ENCODE data around the gene C1QL1. TPM values are rescaled to one million over a fixed set of nuclear protein-coding genes. Genes with fewer than 3 reads are reported as not detected.

C1QL1 gene
- total RNA-seq, 1 donor from 2014 or later = 37.0 TPM

- Mint-ChIP-seq H3K4me3 (ENCODE audit: low read depth) (no peak overlapping the region), H3K36me3 (ENCODE audit: insufficient read depth) (peaks cover 8% of the 10 kb centered on the region)
- no peak for TF ChIP-seq CTCF (IDR thresholded peaks at IDR 0.05; ENCODE audit: unreplicated experiment)
These were observed 40.0 kb downstream of the C1QL1 start for GRCh38 chr17:44928136-44928535.

DNA sequence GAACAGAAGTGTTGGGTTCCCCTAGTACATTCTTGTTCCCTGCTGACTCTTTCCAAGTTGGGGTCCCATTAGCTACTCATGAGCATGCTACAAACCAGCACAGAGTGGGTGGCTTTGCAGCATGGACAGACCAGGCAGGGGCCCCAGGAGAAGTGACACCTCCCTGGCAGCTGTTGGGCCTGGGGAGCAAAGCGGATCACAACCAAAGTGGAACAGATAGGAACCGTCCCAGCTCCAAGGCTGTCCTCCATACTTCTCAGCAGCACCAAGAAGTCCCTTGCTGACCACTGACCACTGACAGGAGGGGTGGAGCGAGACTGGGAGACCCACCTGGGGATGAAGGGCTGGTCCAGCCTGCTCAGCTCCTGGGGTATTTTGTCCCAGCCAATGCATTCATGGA is 40.4 kb downstream of the C1QL1 start:
- H3K4me3 Mint-ChIP-seq (ENCODE audit: low read depth) = no peak overlapping the region
- DNase-seq (ENCODE audit: low spot score, unreplicated experiment) = no peak
- no peak overlapping the region for H3K27ac Mint-ChIP-seq
- no peak for TF ChIP-seq CTCF (IDR thresholded peaks at IDR 0.05; ENCODE audit: unreplicated experiment)
- peaks cover 8% of the 10 kb centered on the region for H3K36me3 Mint-ChIP-seq (ENCODE audit: insufficient read depth)
- H3K4me1 Mint-ChIP-seq (ENCODE audit: low read depth) = peaks cover 2% of the 10 kb centered on the region
- H3K9me3 Mint-ChIP-seq (ENCODE audit: low read depth) = no peaks in the 10 kb centered on the region
- H3K27me3 Mint-ChIP-seq = peaks cover 15% of the 10 kb centered on the region

More at GRCh38 chr17:44928136-44928535, 40.0 kb downstream of the C1QL1 start:
- Mint-ChIP-seq H3K27ac (no peak overlapping the region), H3K4me1 (ENCODE audit: low read depth) (peaks cover 2% of the 10 kb centered on the region), H3K9me3 (ENCODE audit: low read depth) (no peaks in the 10 kb centered on the region), H3K27me3 (peaks cover 10% of the 10 kb centered on the region)
- DNase-seq (ENCODE audit: low spot score, unreplicated experiment) = no peak

DNA sequence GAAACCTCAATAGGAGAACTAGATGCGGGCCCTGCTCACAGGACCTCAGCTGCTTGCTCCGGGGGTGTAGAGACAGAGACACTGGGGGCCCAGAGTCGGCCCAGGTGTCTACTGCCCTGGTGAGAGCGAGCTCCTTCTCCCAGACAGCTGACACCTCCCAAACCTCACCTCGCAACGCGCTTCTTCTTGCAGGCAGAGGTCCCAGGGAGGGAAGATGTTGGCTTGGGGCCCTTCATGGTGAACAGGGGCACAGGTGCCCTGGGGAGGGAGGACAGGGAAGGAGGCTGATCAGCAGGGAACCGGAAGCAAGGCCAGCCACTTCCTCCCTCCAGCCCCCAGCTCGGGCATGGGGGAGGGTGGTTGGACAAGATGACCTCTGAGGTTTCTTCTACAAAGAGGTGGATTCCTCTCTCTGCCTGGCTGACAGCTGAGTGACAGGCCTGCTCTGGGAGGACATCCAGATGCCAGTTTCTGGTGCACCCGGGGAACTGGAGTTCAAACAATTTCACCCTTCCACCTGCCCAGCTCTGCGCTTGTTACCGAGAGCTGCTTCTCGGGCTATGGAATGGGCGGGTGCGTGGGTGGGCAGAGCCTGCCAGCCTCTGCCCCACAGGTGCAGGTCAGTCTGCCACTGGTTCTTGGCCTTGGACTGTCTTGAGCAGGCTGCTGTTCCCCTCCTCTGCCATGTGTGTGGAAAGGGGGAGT is 41.1 kb downstream of the C1QL1 start:
- no peak for DNase-seq (ENCODE audit: low spot score, unreplicated experiment)
- peaks cover 8% of the 10 kb centered on the region for H3K36me3 Mint-ChIP-seq (ENCODE audit: insufficient read depth)

DNA sequence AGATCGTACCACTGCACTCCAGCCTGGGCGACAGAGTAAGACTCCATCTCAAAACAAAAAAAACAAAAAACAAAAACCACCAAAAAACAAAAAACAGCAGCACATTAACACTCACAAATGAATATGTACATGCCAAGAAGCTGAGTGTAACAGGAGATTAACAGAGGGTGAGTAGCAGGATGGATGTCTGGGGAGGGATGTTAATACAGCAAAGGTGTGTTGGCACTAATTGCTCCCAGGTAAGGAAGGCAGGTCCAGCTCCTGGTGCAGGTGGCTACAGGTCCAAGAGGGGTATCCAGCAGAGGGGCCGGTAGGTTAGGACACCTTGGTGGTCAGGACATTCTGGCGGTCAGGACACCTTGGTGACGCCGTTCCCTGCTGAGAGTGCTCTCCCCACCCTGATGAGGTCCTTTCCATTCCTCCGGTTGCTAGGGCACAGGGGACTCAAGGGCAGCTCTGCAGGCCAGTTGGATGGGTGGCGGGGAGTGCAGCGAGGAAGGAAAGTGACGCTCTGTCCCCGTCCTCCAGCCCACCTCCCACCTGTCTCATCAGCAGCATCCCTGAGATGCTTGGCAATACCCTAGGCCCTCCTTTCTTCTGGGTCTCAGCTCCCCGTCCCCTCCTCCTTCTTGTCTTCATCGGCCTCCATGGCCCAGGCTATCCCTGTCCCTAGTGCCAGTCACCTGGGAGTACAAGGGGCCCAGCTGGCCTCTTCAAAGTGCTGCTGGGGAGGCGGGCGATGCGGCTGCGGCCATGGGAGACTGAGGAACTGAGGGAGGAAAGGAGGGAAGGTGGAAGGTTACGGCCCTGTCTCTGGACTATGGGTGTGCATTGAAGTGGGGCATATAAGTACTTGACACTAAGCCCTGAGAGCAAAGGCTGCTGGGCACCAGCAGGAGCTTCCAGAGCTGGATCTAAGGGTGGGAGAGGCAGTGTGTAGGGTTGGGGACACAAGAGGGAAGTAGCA is 42.1 kb downstream of the C1QL1 start:
- peaks cover 2% of the 10 kb centered on the region for H3K4me1 Mint-ChIP-seq (ENCODE audit: low read depth)
- H3K4me3 Mint-ChIP-seq (ENCODE audit: low read depth) = no peak overlapping the region
- no peak for TF ChIP-seq CTCF (IDR thresholded peaks at IDR 0.05; ENCODE audit: unreplicated experiment)
- no peak overlapping the region for H3K27ac Mint-ChIP-seq
- H3K9me3 Mint-ChIP-seq (ENCODE audit: low read depth) = no peaks in the 10 kb centered on the region
- peaks cover 30% of the 10 kb centered on the region for H3K27me3 Mint-ChIP-seq
- DNase-seq (ENCODE audit: low spot score, unreplicated experiment) = no peak
- peaks cover 5% of the 10 kb centered on the region for H3K36me3 Mint-ChIP-seq (ENCODE audit: insufficient read depth)

More for the DNA sequence above, 41.1 kb downstream of the C1QL1 start:
- no peak overlapping the region for H3K27ac Mint-ChIP-seq
- TF ChIP-seq CTCF (IDR thresholded peaks at IDR 0.05; ENCODE audit: unreplicated experiment) = no peak
- no peaks in the 10 kb centered on the region for H3K9me3 Mint-ChIP-seq (ENCODE audit: low read depth)
- peaks cover 20% of the 10 kb centered on the region for H3K27me3 Mint-ChIP-seq
- peaks cover 2% of the 10 kb centered on the region for H3K4me1 Mint-ChIP-seq (ENCODE audit: low read depth)
- H3K4me3 Mint-ChIP-seq (ENCODE audit: low read depth) = no peak overlapping the region

DNA sequence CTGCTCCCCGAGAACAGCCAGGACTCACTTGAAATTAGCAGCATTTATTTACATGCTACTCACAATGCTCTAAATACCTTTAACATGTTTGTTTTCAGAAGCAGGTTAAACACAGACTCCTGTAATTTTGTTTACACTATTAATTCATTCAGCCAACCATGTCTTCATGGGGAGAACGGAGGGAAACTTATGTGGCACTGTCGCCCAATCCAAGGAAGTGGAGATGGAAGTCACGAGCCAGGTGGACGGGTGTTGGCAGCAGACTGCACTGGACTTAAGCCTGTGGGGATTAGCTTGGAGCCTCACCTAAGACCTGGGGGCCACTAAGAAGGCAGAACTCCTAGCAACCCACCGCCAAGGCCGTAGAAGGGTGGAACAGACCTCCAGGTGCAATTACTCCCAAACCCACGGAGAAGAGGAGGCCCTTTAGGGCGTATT is 44.0 kb downstream of the C1QL1 start:
- H3K9me3 Mint-ChIP-seq (ENCODE audit: low read depth) = no peaks in the 10 kb centered on the region
- H3K27ac Mint-ChIP-seq = no peak overlapping the region
- H3K27me3 Mint-ChIP-seq = peaks cover 43% of the 10 kb centered on the region
- no peak overlapping the region for H3K4me3 Mint-ChIP-seq (ENCODE audit: low read depth)
- no peak for DNase-seq (ENCODE audit: low spot score, unreplicated experiment)
- peaks cover 5% of the 10 kb centered on the region for H3K36me3 Mint-ChIP-seq (ENCODE audit: insufficient read depth)
- peaks cover 2% of the 10 kb centered on the region for H3K4me1 Mint-ChIP-seq (ENCODE audit: low read depth)
- no peak for TF ChIP-seq CTCF (IDR thresholded peaks at IDR 0.05; ENCODE audit: unreplicated experiment)
